H9 (cell line): ENCODE data around the gene STARD3. TPM values are rescaled to one million over a fixed set of nuclear protein-coding genes. Genes with fewer than 3 reads are reported as not detected.

ENCODE experiments used
- DNase-seq: peaks from one replicate; pipeline ENCODE4 v3.0.0-alpha.2; 2017
- H2AFZ ChIP-seq: one replicate; pipeline ENCODE4 v1.6.1; 2013; ENCODE audit warnings: mild to moderate bottlenecking, low read length, control low read depth, moderate library complexity
- H2AK5ac ChIP-seq: 2 replicates; pipeline ENCODE4 v1.6.1; 2013; ENCODE audit warnings: low read length, control low read depth, mixed read lengths; ENCODE audit not compliant: insufficient read length
- H2BK120ac ChIP-seq: one replicate; pipeline ENCODE4 v1.6.1; 2013; ENCODE audit warnings: low read depth, mild to moderate bottlenecking, low read length, control low read depth, inconsistent platforms; ENCODE audit not compliant: poor library complexity, severe bottlenecking
- H2BK12ac ChIP-seq: 2 replicates; pipeline ENCODE4 v1.6.1; 2013; ENCODE audit warnings: low read length, control low read depth, mixed read lengths, low read depth; ENCODE audit not compliant: insufficient read length
- H2BK15ac ChIP-seq: 2 replicates; pipeline ENCODE4 v1.6.1; 2013; ENCODE audit warnings: low read depth, low read length, control low read depth
- H2BK20ac ChIP-seq: one replicate; pipeline ENCODE4 v1.6.1; 2013; ENCODE audit warnings: low read depth, mild to moderate bottlenecking, low read length, control low read depth, inconsistent platforms; ENCODE audit not compliant: poor library complexity, severe bottlenecking
- H2BK5ac ChIP-seq: 2 replicates; pipeline ENCODE4 v1.6.1; 2013; ENCODE audit warnings: low read length, control low read depth, mixed read lengths; ENCODE audit not compliant: insufficient read length
- H3K14ac ChIP-seq: 2 replicates; pipeline ENCODE4 v1.6.1; 2013; ENCODE audit warnings: low read length, control low read depth; ENCODE audit not compliant: insufficient read depth
- H3K18ac ChIP-seq: 2 replicates; pipeline ENCODE4 v1.6.1; 2013; ENCODE audit warnings: low read depth, mild to moderate bottlenecking, mixed read lengths, low read length, control low read depth; ENCODE audit not compliant: insufficient read length
- H3K23ac ChIP-seq: 2 replicates; pipeline ENCODE4 v1.6.1; 2013; ENCODE audit warnings: low read length, control low read depth, mixed read lengths, low read depth; ENCODE audit not compliant: insufficient read length
- H3K23me2 ChIP-seq: 2 replicates; pipeline ENCODE4 v1.6.1; 2013; ENCODE audit warnings: low read depth, mild to moderate bottlenecking, mixed read lengths, low read length, control low read depth; ENCODE audit not compliant: insufficient read length, poor library complexity, severe bottlenecking
- H3K27ac ChIP-seq: 2 replicates; pipeline ENCODE4 v1.5.1; 2013; ENCODE audit warnings: low read length, control low read depth, mixed read lengths, low read depth; ENCODE audit not compliant: insufficient read length
- H3K27me3 ChIP-seq: 2 replicates; pipeline ENCODE4 v1.6.1; 2013; ENCODE audit warnings: low read length, control low read depth, inconsistent platforms; ENCODE audit not compliant: insufficient read depth
- H3K4ac ChIP-seq: 2 replicates; pipeline ENCODE4 v1.6.1; 2013; ENCODE audit warnings: low read depth, mild to moderate bottlenecking, control low read depth, inconsistent platforms, low read length, moderate library complexity
- H3K4me1 ChIP-seq: 2 replicates; pipeline ENCODE4 v1.6.1; 2013; ENCODE audit warnings: low read length, control low read depth, inconsistent platforms; ENCODE audit not compliant: insufficient read depth
- H3K4me2 ChIP-seq: 2 replicates; pipeline ENCODE4 v1.6.1; 2013; ENCODE audit warnings: low read length, control low read depth, mixed read lengths; ENCODE audit not compliant: insufficient read length, insufficient read depth
- H3K56ac ChIP-seq: 2 replicates; pipeline ENCODE4 v1.6.1; 2013; ENCODE audit warnings: low read depth, mild to moderate bottlenecking, mixed read lengths, low read length, control low read depth; ENCODE audit not compliant: insufficient read length
- H3K79me1 ChIP-seq: 2 replicates; pipeline ENCODE4 v1.6.1; 2013; ENCODE audit warnings: low read depth, mild to moderate bottlenecking, moderate library complexity, low read length, control low read depth, inconsistent platforms; ENCODE audit not compliant: insufficient read depth, poor library complexity, severe bottlenecking
- H3K79me2 ChIP-seq: 2 replicates; pipeline ENCODE4 v1.6.1; 2013; ENCODE audit warnings: low read length, control low read depth, inconsistent platforms; ENCODE audit not compliant: insufficient read depth
- H3K9ac ChIP-seq: 2 replicates; pipeline ENCODE4 v1.6.1; 2013; ENCODE audit warnings: low read length, control low read depth, mixed read lengths; ENCODE audit not compliant: insufficient read length; ENCODE audit errors: extremely low read depth
- H3K9me3 ChIP-seq: one replicate; pipeline ENCODE4 v1.6.1; 2013; ENCODE audit warnings: low read depth, low read length, inconsistent platforms; ENCODE audit not compliant: control insufficient read depth
- H3T11ph ChIP-seq: one replicate; pipeline ENCODE4 v1.6.1; 2013; ENCODE audit warnings: mild to moderate bottlenecking, low read length, control low read depth, inconsistent platforms
- H4K20me1 ChIP-seq: one replicate; pipeline ENCODE4 v1.6.1; 2013; ENCODE audit not compliant: control insufficient read depth, insufficient read length, insufficient read depth
- H4K5ac ChIP-seq: 2 replicates; pipeline ENCODE4 v1.6.1; 2013; ENCODE audit warnings: low read depth, mild to moderate bottlenecking, mixed read lengths, low read length, control low read depth; ENCODE audit not compliant: insufficient read length
- H4K8ac ChIP-seq: replicated peaks from 2 replicates; pipeline ENCODE4 v1.6.1; 2013; ENCODE audit warnings: low read length, control low read depth, mixed read lengths, low read depth; ENCODE audit not compliant: insufficient read length
- H4K91ac ChIP-seq: 2 replicates; pipeline ENCODE4 v1.6.1; 2013; ENCODE audit warnings: low read depth, mild to moderate bottlenecking, moderate library complexity, mixed read lengths, low read length, control low read depth; ENCODE audit not compliant: insufficient read length
- H3K27ac Mint-ChIP-seq, 3 experiments: 2 replicates in 2 of 3; 3 replicates in 1 of 3; pipeline ENCODE4 v1.8.0; 2020 to 2021; ENCODE audit warnings: mixed read lengths in 3 of 3, mild to moderate bottlenecking in 1 of 3, moderate library complexity in 1 of 3
- H3K27me3 Mint-ChIP-seq: 2 replicates; pipeline ENCODE4 v1.8.0; 2021; ENCODE audit warnings: low read depth, mild to moderate bottlenecking, moderate library complexity, mixed read lengths
- H3K36me3 Mint-ChIP-seq, 3 experiments: 2 replicates in 2 of 3; 3 replicates in 1 of 3; pipeline ENCODE4 v1.8.0; 2020 to 2021; ENCODE audit warnings: low read depth in 3 of 3, mixed read lengths in 3 of 3; ENCODE audit not compliant: insufficient read depth in 1 of 3
- H3K4me1 Mint-ChIP-seq, 2 experiments: 2 replicates each; pipeline ENCODE4 v1.8.0; 2020; ENCODE audit warnings: mixed read lengths in 2 of 2
- H3K4me3 Mint-ChIP-seq, 2 experiments: 2 replicates in 1 of 2; 3 replicates in 1 of 2; pipeline ENCODE4 v1.8.0; 2020 to 2021; ENCODE audit warnings: mild to moderate bottlenecking in 2 of 2, mixed read lengths in 2 of 2, moderate library complexity in 1 of 2
- H3K9me3 Mint-ChIP-seq, 2 experiments: 2 replicates in 1 of 2; 3 replicates in 1 of 2; pipeline ENCODE4 v1.8.0; 2020; ENCODE audit warnings: mild to moderate bottlenecking in 2 of 2, mixed read lengths in 2 of 2, moderate library complexity in 1 of 2
- CTCF ChIP-seq: fragments of 200-600 bp; sonication (generic); conservative IDR thresholded peaks from 3 replicates; pipeline ENCODE4 v1.8.0; 2021; ENCODE audit warnings: antibody characterized with exemption, mild to moderate bottlenecking
- WGBS: extraction: QIAGEN DNeasy Blood & Tissue Kit; methylation state at CpG from one replicate; pipeline ENCODE4 v1.1.7; 2013; ENCODE audit warnings: missing lambda C conversion rate, low lambda C conversion rate, mixed read lengths; ENCODE audit not compliant: insufficient read length; ENCODE audit errors: extremely low coverage; 5-methylcytosine and 5-hydroxymethylcytosine counted together
- total RNA-seq: library from RNA; stranded (reverse); gene quantifications from 2 replicates; pipeline ENCODE4 v1.2.1, GENCODE V29; 2021

The STARD3 gene
- total RNA-seq, 1 experiment from 2014 or later = 51.3 TPM

- Histone ChIP-seq H3K14ac (no peak overlapping the region), H3K4ac (no peak overlapping the region), H3K23me2 (peaks cover 8% of the 10 kb centered on the region), H3K27ac (no peak overlapping the region), H3K23ac (no peak overlapping the region), H3K79me2 (no peaks in the 10 kb centered on the region; the same call in 1 of the 2 replicates), H3K18ac (no peak overlapping the region), H3K9me3 (no peaks in the 10 kb centered on the region), H2BK20ac (no peak overlapping the region), H3K4me1 (peaks cover 22% of the 10 kb centered on the region; the same call in 1 of the 2 replicates), H4K5ac (no peak overlapping the region), H3K4me2 (no peak overlapping the region), H3K9ac (no peak overlapping the region), H2AK5ac (no peak overlapping the region), H3K56ac (no peak overlapping the region), H4K8ac (no peak overlapping the region), H2AFZ (no peak overlapping the region), H2BK5ac (no peak overlapping the region), H2BK120ac (no peak overlapping the region), H3K27me3 (no peaks in the 10 kb centered on the region), H4K20me1 (no peaks in the 10 kb centered on the region), H2BK12ac (no peak overlapping the region), H2BK15ac (no peak overlapping the region), H3K79me1 (no peaks in the 10 kb centered on the region), H4K91ac (no peak overlapping the region), H3T11ph (no peak overlapping the region)
- no peaks in the 10 kb centered on the region for H3K27me3 Mint-ChIP-seq
- no peak for DNase-seq
- H3K36me3 Mint-ChIP-seq = peaks cover 0 to 3% (median 0%) of the 10 kb centered on the region in 3 experiments; a peak in 3 of 7 replicates
- WGBS = no CpG with 5 or more reads among the region's 8 CpGs
- H3K9me3 Mint-ChIP-seq = no peaks in the 10 kb centered on the region; a peak in 1 of 5 replicates
- H3K27ac Mint-ChIP-seq = no peak overlapping the region; a peak in 1 of 7 replicates
- no peak overlapping the region; a peak in 1 of 5 replicates for H3K4me3 Mint-ChIP-seq
- no peak for TF ChIP-seq CTCF
- peaks cover 69 to 73% of the 10 kb centered on the region in 2 experiments for H3K4me1 Mint-ChIP-seq
Measured at GRCh38 chr17:39635614-39636176, 1.2 kb upstream of the STARD3 start.
